ENCODE results near the gene GTF2H4.
A peak's percentile ranks its signal among the peaks of the same experiment; 100 is the strongest.
"Not testable (repeated sequence)": the region's sequence is repeated elsewhere in the genome, so short reads cannot be mapped to it uniquely, and the experiment has no call there.

GTF2H4 gene

GRCh38 chr6:30926644-30927043 lies 18.6 kb downstream of the GTF2H4 start:
- no peak for DNase-seq

GRCh38 chr6:30927080-30927479 lies 19.1 kb downstream of the GTF2H4 start:
- not testable (repeated sequence) for DNase-seq

GRCh38 chr6:30928677-30929076 lies 20.7 kb downstream of the GTF2H4 start:
- DNase-seq: no peak

- DNase-seq: no peak
These were observed 22.5 kb downstream of the GTF2H4 start for GRCh38 chr6:30930506-30930905.

GRCh38 chr6:30931272-30931671 lies 23.3 kb downstream of the GTF2H4 start:
- DNase-seq: no peak

GRCh38 chr6:30931969-30932645 lies 24.1 kb downstream of the GTF2H4 start, which contains the start of gene SFTA2:
TSS of gene SFTA2 (minus strand) at chr6:30932170. CDS start at chr6:30932096, 74 bp downstream.
- DNase-seq: no peak

- no peak for DNase-seq
These were observed 24.8 kb downstream of the GTF2H4 start for GRCh38 chr6:30932665-30933365.

- DNase-seq: no peak
These were observed 27.0 kb downstream of the GTF2H4 start for GRCh38 chr6:30935018-30935417.

GRCh38 chr6:30937265-30937664 lies 29.3 kb downstream of the GTF2H4 start:
- DNase-seq: no peak

GRCh38 chr6:30938730-30939129 lies 30.7 kb downstream of the GTF2H4 start:
- DNase-seq: no peak

GRCh38 chr6:30939473-30939872 lies 31.5 kb downstream of the GTF2H4 start:
- no peak for DNase-seq

GRCh38 chr6:30940361-30940986 lies 32.5 kb downstream of the GTF2H4 start, which contains the start of gene MUCL3:
TSS of gene MUCL3 (plus strand) at chr6:30940973. CDS start at chr6:30941000, 27 bp downstream.
- no peak for DNase-seq

- peak; percentile 40 for DNase-seq
These were observed 34.5 kb downstream of the GTF2H4 start for GRCh38 chr6:30942338-30943060.

- no peak for DNase-seq
These were observed 36.0 kb downstream of the GTF2H4 start for GRCh38 chr6:30944051-30944450.

GRCh38 chr6:30945281-30945680 lies 37.3 kb downstream of the GTF2H4 start:
- no peak for DNase-seq

GRCh38 chr6:30947231-30947630 lies 39.2 kb downstream of the GTF2H4 start:
- no peak for DNase-seq

GRCh38 chr6:30948811-30949210 lies 40.8 kb downstream of the GTF2H4 start:
- DNase-seq: no peak

- no peak for DNase-seq
These were observed 44.0 kb downstream of the GTF2H4 start for GRCh38 chr6:30951907-30952469.

- no peak for DNase-seq
These were observed 46.8 kb downstream of the GTF2H4 start for GRCh38 chr6:30954631-30955366.

- no peak for DNase-seq
These were observed 47.5 kb downstream of the GTF2H4 start for GRCh38 chr6:30955367-30956042.

- DNase-seq: no peak
These were observed 49.7 kb downstream of the GTF2H4 start for GRCh38 chr6:30957716-30958115.
